Gastroesophageal sphincter (tissue), 3 donors: ENCODE data around the gene C10orf90.

Experiments
- CTCF ChIP-seq, 4 experiments: fragments of 200-600 bp in 2 of 4; fragments of 450-650 bp in 2 of 4; sonication (generic) in 1 of 4; IDR thresholded peaks; one replicate each; pipeline ENCODE4 v1.5.1; 2017 to 2019; ENCODE audit warnings: antibody characterized with exemption in 4 of 4, mild to moderate bottlenecking in 2 of 4, moderate library complexity in 2 of 4
- EP300 ChIP-seq: sonication (generic); formaldehyde crosslinking; IDR thresholded peaks from one replicate; pipeline ENCODE4 v1.6.1; 2017; ENCODE audit warnings: antibody characterized with exemption, mild to moderate bottlenecking
- POLR2A ChIP-seq, 2 donors: fragments of 450-650 bp; IDR thresholded peaks; one replicate each; pipeline ENCODE4 v1.6.1; 2017; ENCODE audit warnings: antibody characterized with exemption in 2 of 2, mild to moderate bottlenecking in 2 of 2, moderate library complexity in 1 of 2
- POLR2AphosphoS5 ChIP-seq: sonication (generic); formaldehyde crosslinking; IDR thresholded peaks from one replicate; pipeline ENCODE4 v1.6.1; 2017; ENCODE audit warnings: antibody characterized with exemption

GRCh38 chr10:126536656-126537055, 133.8 kb downstream of the C10orf90 start:
- TF ChIP-seq CTCF (IDR thresholded peaks at IDR 0.05) (no peak), POLR2A (IDR thresholded peaks at IDR 0.05) (no peak), EP300 (no peak), POLR2AphosphoS5 (no peak)
